BLaER1 treated with 17β-estradiol and CSF1 and Interleukin-3, amounts not matched to agents 10 nM and 100 nM (cell line): ENCODE data around the gene SPRY4.

Experiments
- H3K27ac ChIP-seq, 11 experiments: shearing (Covaris generic); formaldehyde crosslinking; 2 replicates each; pipeline ENCODE4 v1.8.1; 2022
- H3K27me3 ChIP-seq, 11 experiments: shearing (Covaris generic); formaldehyde crosslinking; 2 replicates each; pipeline ENCODE4 v1.8.1; 2022
- H3K36me3 ChIP-seq, 11 experiments: shearing (Covaris generic); formaldehyde crosslinking; 2 replicates each; pipeline ENCODE4 v1.8.1; 2022
- H3K4me1 ChIP-seq, 10 experiments: shearing (Covaris generic); formaldehyde crosslinking; 2 replicates each; pipeline ENCODE4 v1.8.1; 2022
- H3K4me2 ChIP-seq, 11 experiments: shearing (Covaris generic); formaldehyde crosslinking; 2 replicates each; pipeline ENCODE4 v1.8.1; 2022
- H3K4me3 ChIP-seq, 10 experiments: shearing (Covaris generic); formaldehyde crosslinking; 2 replicates each; pipeline ENCODE4 v1.8.1; 2022
- H3K9ac ChIP-seq, 11 experiments: shearing (Covaris generic); formaldehyde crosslinking; 2 replicates each; pipeline ENCODE4 v1.8.1; 2022
- H3K9me3 ChIP-seq, 11 experiments: shearing (Covaris generic); formaldehyde crosslinking; replicated peaks in 1 of 11; 2 replicates each; pipeline ENCODE4 v1.8.1; 2022
- H4K20me1 ChIP-seq, 11 experiments: shearing (Covaris generic); formaldehyde crosslinking; 2 replicates each; pipeline ENCODE4 v1.8.1; 2022
- Cebpa-rat ChIP-seq, 11 experiments: shearing (Covaris generic); IDR thresholded peaks; 2 replicates each; pipeline ENCODE4 v1.8.1; 2022

The SPRY4 gene

DNA sequence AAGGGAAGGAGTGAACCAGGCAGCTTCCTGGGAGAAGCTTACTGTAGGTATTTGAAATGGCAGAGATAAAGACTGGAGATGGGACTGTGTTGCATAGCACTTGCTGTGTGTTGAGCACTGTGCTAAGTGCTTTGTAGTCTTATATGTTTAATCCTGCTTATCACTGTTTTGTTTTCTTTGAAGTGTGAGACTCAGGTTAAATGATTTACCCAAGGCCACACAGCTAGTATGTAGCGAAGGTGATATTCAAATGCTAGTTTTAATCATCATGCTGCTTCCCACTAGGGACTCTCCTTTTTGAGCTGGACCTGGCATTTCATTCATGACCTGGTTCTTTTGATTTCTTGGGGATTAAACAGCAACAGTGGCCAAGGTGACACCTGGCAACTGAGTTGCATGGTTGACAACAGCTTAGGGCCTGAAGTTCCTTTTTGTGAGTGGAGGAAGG lies 35.3 kb upstream of the SPRY4 start:
- H3K4me2 ChIP-seq, result peak overlapping the region in 2 of 11 experiments; percentile 2 to 20; a peak in 1 of 22 replicates
- H3K27ac ChIP-seq, result no peak overlapping the region

DNA sequence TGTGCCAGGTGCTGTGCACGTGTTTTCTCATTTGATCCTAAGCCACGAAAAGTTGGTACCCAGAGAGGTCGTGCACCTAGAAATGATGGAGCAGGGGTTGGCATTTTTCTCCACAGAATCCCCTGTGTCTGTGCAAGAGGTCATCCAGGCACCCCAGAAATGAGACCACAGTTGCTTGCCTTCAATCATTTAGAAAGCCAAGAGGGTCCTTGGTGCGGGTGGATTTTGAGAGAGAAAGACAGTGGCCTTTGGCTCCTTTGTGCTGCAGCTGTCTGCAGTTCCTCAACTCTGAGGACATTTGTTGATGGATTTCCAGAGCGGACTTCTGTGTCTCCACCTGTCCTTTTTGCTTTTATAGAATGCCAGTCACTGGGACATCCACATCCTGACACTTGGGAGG lies 33.8 kb upstream of the SPRY4 start:
- Histone ChIP-seq H3K36me3 (no peaks in the 10 kb centered on the region), H3K9ac (no peak overlapping the region), H3K27ac (no peak overlapping the region), H3K4me1 (peaks cover 20 to 67% (median 41%) of the 10 kb centered on the region in 10 experiments), H4K20me1 (peaks cover 0 to 9% (median 0%) of the 10 kb centered on the region in 11 experiments; a peak in 2 of 22 replicates), H3K4me3 (no peak overlapping the region), H3K27me3 (peaks cover 57 to 74% (median 64%) of the 10 kb centered on the region in 11 experiments), H3K9me3 (no peaks in the 10 kb centered on the region), H3K4me2 (peak overlapping the region in 8 of 11 experiments; percentile 83 to 99 (median 94); a peak in 10 of 22 replicates)
- no peak for TF ChIP-seq Cebpa-rat (IDR thresholded peaks at IDR 0.05)

More for the DNA sequence above, 35.3 kb upstream of the SPRY4 start:
- H4K20me1 ChIP-seq, result peaks cover 0 to 9% (median 0%) of the 10 kb centered on the region in 11 experiments; a peak in 2 of 22 replicates
- no peak overlapping the region for H3K9ac ChIP-seq
- H3K27me3 ChIP-seq, result peaks cover 45 to 66% (median 52%) of the 10 kb centered on the region in 11 experiments
- H3K9me3 ChIP-seq, result no peaks in the 10 kb centered on the region
- TF ChIP-seq Cebpa-rat (IDR thresholded peaks at IDR 0.05), result no peak
- peaks cover 35 to 81% (median 56%) of the 10 kb centered on the region in 10 experiments for H3K4me1 ChIP-seq
- no peak overlapping the region for H3K4me3 ChIP-seq
- H3K36me3 ChIP-seq, result no peaks in the 10 kb centered on the region

DNA sequence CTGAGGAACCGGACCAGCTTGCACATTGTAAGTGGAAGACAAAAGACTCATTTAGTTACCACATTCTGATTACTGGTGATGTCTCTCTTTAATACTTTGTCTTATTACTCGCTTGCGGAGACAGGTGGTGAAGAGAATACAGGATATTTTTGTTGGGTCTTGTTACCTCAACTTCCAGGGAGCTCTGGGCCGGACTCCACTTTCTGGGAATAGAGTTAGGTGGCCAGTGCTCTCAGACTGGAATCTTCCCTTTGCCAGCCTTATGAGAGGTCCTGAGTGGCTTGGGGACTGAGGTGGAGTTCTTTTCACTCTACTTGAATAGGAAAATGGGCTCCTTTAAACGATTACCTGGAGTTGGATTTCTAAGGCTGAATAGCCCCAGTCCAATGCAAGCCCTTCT lies 33.3 kb upstream of the SPRY4 start:
- Histone ChIP-seq H3K4me3 (no peak overlapping the region), H3K4me2 (peak overlapping the region; percentile 83 to 99 (median 94); a peak in 21 of 22 replicates), H3K36me3 (no peaks in the 10 kb centered on the region), H3K9me3 (no peaks in the 10 kb centered on the region), H3K27ac (no peak overlapping the region), H3K4me1 (peaks cover 20 to 61% (median 36%) of the 10 kb centered on the region in 10 experiments), H3K27me3 (peaks cover 57 to 78% (median 67%) of the 10 kb centered on the region in 11 experiments), H3K9ac (peak overlapping the region in 1 of 11 experiments; percentile 80; a peak in 1 of 22 replicates), H4K20me1 (peaks cover 0 to 9% (median 0%) of the 10 kb centered on the region in 11 experiments; a peak in 2 of 22 replicates)
- no peak for TF ChIP-seq Cebpa-rat (IDR thresholded peaks at IDR 0.05)

DNA sequence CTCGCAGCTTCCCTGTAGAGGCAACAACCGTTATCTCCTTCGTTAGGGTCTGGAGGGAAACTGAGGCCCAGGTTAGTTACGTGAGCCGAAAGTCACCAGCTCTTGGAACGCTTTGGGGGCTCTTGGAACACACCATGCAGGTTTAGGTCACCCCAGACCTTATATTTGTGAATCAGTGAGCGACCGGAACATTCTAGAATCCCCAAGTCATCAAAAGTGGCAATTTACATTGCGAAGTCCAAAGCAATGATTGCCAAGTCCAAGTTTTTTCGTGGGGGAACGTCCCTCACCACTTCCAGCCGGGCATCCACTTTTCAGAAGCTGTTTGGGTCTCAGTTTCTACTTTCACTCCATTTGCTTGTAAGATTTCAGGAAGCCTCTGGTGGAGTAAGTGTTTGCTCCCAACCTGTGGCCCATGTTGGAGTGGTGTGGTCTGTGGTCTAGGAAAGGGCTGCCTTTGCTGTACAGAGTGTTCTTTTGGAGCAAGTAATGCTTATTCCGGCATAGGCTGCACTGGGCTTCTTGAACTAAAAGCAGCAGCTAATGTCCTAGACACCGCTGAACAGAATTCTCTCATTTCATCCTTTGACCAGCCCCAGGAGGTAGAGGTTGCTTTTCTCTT lies 32.8 kb upstream of the SPRY4 start:
- Histone ChIP-seq H3K4me2 (peak overlapping the region; percentile 83 to 99 (median 94)), H3K9ac (peak overlapping the region; percentile 66 to 93 (median 81); a peak in 21 of 22 replicates), H3K27me3 (peaks cover 57 to 79% (median 68%) of the 10 kb centered on the region in 11 experiments), H3K4me1 (peaks cover 20 to 56% (median 31%) of the 10 kb centered on the region in 10 experiments), H3K27ac (peak overlapping the region; percentile 65 to 96 (median 84)), H3K4me3 (peak overlapping the region; percentile 55 to 72 (median 63)), H3K36me3 (no peaks in the 10 kb centered on the region), H4K20me1 (peaks cover 0 to 9% (median 0%) of the 10 kb centered on the region in 11 experiments; a peak in 2 of 22 replicates), H3K9me3 (no peaks in the 10 kb centered on the region)
- TF ChIP-seq Cebpa-rat (IDR thresholded peaks at IDR 0.05), result no peak

DNA sequence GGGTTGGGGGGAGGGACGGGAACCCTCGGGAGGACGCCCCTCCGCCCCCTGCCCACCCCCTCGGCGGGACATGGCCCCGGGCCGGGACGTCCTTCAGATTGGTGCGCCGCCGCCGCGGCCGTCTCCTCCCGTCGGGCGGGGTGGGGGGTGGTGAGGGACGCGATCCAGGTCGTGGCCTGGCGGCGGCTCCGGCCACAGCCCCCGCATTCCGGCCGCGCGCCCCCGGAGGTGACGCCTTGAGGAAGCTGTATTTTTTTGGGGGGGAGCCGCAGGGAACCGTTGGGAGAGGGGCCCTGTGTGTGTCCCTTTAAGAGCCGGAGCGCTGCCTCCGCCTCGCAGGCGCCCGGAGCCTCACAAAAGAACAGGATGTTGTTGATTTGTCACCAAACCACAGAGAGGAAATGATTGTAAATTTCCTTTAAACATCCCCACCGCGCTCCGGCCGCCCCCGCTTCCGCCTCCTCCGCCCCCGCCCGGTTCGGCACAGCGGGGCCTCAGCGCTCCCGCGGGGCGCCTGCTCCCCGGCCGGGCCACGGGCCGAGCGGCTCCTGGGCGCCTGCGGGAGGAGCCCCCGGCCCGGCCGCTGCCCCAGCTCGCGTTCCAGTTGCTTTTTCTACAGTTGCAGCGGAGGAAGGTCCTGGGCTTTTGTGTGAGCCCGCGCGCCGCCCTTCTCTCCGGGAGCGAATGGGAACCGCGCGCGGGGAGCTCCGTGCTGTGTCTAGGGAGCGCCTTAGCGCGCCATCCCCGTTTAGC lies 32.1 kb upstream of the SPRY4 start:
- H3K4me2 ChIP-seq, result peak overlapping the region; percentile 83 to 99 (median 94)
- no peaks in the 10 kb centered on the region for H3K9me3 ChIP-seq
- peaks cover 20 to 50% (median 27%) of the 10 kb centered on the region in 10 experiments for H3K4me1 ChIP-seq
- no peaks in the 10 kb centered on the region for H3K36me3 ChIP-seq
- peaks cover 57 to 79% (median 68%) of the 10 kb centered on the region in 11 experiments for H3K27me3 ChIP-seq
- H3K27ac ChIP-seq, result peak overlapping the region; percentile 76 to 96 (median 84)
- no peak for TF ChIP-seq Cebpa-rat (IDR thresholded peaks at IDR 0.05)
- peaks cover 0 to 9% (median 0%) of the 10 kb centered on the region in 11 experiments; a peak in 2 of 22 replicates for H4K20me1 ChIP-seq
- peak overlapping the region; percentile 55 to 72 (median 63) for H3K4me3 ChIP-seq
- H3K9ac ChIP-seq, result peak overlapping the region; percentile 66 to 93 (median 81)

- Histone ChIP-seq H3K4me2 (peak overlapping the region; percentile 83 to 99 (median 94)), H3K36me3 (no peaks in the 10 kb centered on the region), H3K9ac (peak overlapping the region; percentile 66 to 93 (median 81); a peak in 21 of 22 replicates), H3K27me3 (peaks cover 54 to 77% (median 67%) of the 10 kb centered on the region in 11 experiments), H3K9me3 (no peaks in the 10 kb centered on the region), H4K20me1 (peaks cover 0 to 9% (median 0%) of the 10 kb centered on the region in 11 experiments; a peak in 2 of 22 replicates), H3K4me1 (peaks cover 20 to 49% (median 27%) of the 10 kb centered on the region in 10 experiments), H3K27ac (peak overlapping the region; percentile 76 to 96 (median 84)), H3K4me3 (peak overlapping the region; percentile 55 to 72 (median 63))
- TF ChIP-seq Cebpa-rat (IDR thresholded peaks at IDR 0.05), result no peak
Observed at GRCh38 chr5:142356349-142356715, 31.5 kb upstream of the SPRY4 start.

- Histone ChIP-seq H3K4me2 (no peak overlapping the region), H3K4me3 (no peak overlapping the region), H3K9me3 (peaks cover 2 to 12% (median 8%) of the 10 kb centered on the region in 11 experiments; a peak in 13 of 22 replicates), H3K36me3 (no peaks in the 10 kb centered on the region), H3K9ac (no peak overlapping the region), H3K27me3 (peaks cover 24 to 45% (median 36%) of the 10 kb centered on the region in 11 experiments), H4K20me1 (peaks cover 0 to 8% (median 0%) of the 10 kb centered on the region in 11 experiments; a peak in 2 of 22 replicates), H3K27ac (no peak overlapping the region), H3K4me1 (peaks cover 16 to 23% (median 20%) of the 10 kb centered on the region in 10 experiments)
- no peak for TF ChIP-seq Cebpa-rat (IDR thresholded peaks at IDR 0.05)
Observed at GRCh38 chr5:142353071-142353472, 28.3 kb upstream of the SPRY4 start.

- no peak overlapping the region for H3K4me2 ChIP-seq
- no peaks in the 10 kb centered on the region for H4K20me1 ChIP-seq
- H3K27me3 ChIP-seq, result peaks cover 9 to 20% (median 15%) of the 10 kb centered on the region in 11 experiments; a peak in 14 of 22 replicates
- H3K4me1 ChIP-seq, result no peaks in the 10 kb centered on the region
- H3K4me3 ChIP-seq, result no peak overlapping the region
- no peak overlapping the region for H3K9ac ChIP-seq
- H3K9me3 ChIP-seq, result peaks cover 27 to 42% (median 36%) of the 10 kb centered on the region in 11 experiments
- H3K36me3 ChIP-seq, result peaks cover 0 to 17% (median 4%) of the 10 kb centered on the region in 11 experiments; a peak in 5 of 22 replicates
- no peak overlapping the region for H3K27ac ChIP-seq
- no peak for TF ChIP-seq Cebpa-rat (IDR thresholded peaks at IDR 0.05)
Observed at GRCh38 chr5:142350021-142350420, 25.2 kb upstream of the SPRY4 start.
